Suprapubic skin (tissue), 4 donors: ENCODE results near the gene TASOR2.

Experiments used
- EP300 ChIP-seq: sonication (generic); formaldehyde crosslinking; IDR thresholded peaks from one replicate; pipeline ENCODE4 v1.6.1; 2017; ENCODE audit warnings: antibody characterized with exemption
- POLR2A ChIP-seq, 2 donors: fragments of 450-650 bp; IDR thresholded peaks; one replicate each; pipeline ENCODE4 v1.6.1; 2017; ENCODE audit warnings: antibody characterized with exemption in 2 of 2, mild to moderate bottlenecking in 2 of 2, moderate library complexity in 2 of 2
- POLR2AphosphoS5 ChIP-seq, 3 donors: sonication (generic); formaldehyde crosslinking; IDR thresholded peaks; one replicate each; pipeline ENCODE4 v1.6.1; 2017; ENCODE audit warnings: antibody characterized with exemption in 3 of 3
- TF ChIP-seq, protein P1 (sequence below), 2 donors: fragments of 200-600 bp in 1 of 2; fragments of 450-650 bp in 1 of 2; sonication (generic) in 1 of 2; IDR thresholded peaks; one replicate each; pipeline ENCODE4 v1.5.1; 2016 to 2019; ENCODE audit warnings: antibody characterized with exemption in 2 of 2, mild to moderate bottlenecking in 1 of 2, moderate library complexity in 1 of 2

DNA sequence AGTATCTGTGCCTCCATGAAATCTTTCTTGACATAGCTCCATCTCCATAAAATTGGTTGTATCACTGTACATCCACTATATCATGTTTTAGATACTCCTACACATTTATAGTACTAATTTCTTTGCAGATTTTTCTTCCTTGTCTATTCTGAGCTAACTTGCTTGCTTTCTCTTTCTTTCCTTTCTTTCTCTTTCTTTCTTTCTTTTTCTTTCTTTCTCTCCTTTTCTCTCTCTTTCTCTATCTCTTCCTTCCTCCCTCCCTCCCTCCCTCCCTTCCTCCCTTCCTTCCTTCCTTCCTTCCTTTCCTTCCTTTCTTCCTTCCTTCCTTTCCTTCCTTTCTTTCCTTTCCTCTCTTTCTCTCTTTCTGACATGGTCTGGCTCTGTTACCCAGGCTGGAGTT is 23.7 kb downstream of the TASOR2 start:
- TF ChIP-seq POLR2A (IDR thresholded peaks at IDR 0.05) (no peak), EP300 (no peak), POLR2AphosphoS5 (IDR thresholded peaks at IDR 0.05) (no peak)
- TF ChIP-seq, protein P1, sequence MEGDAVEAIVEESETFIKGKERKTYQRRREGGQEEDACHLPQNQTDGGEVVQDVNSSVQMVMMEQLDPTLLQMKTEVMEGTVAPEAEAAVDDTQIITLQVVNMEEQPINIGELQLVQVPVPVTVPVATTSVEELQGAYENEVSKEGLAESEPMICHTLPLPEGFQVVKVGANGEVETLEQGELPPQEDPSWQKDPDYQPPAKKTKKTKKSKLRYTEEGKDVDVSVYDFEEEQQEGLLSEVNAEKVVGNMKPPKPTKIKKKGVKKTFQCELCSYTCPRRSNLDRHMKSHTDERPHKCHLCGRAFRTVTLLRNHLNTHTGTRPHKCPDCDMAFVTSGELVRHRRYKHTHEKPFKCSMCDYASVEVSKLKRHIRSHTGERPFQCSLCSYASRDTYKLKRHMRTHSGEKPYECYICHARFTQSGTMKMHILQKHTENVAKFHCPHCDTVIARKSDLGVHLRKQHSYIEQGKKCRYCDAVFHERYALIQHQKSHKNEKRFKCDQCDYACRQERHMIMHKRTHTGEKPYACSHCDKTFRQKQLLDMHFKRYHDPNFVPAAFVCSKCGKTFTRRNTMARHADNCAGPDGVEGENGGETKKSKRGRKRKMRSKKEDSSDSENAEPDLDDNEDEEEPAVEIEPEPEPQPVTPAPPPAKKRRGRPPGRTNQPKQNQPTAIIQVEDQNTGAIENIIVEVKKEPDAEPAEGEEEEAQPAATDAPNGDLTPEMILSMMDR (IDR thresholded peaks at IDR 0.05): no peak
